GM19455 (cell line): Measurements from ENCODE around the gene EHMT1.

Experiments used
- ATAC-seq: cut with Tn5 transposase; IDR thresholded peaks from one replicate; pipeline ENCODE4 v1.9.1; 2021; ENCODE audit not compliant: unreplicated experiment

EHMT1 gene

GRCh38 chr9:137671196-137671538 lies 52.4 kb downstream of the EHMT1 start:
- ATAC-seq = no peak

DNA sequence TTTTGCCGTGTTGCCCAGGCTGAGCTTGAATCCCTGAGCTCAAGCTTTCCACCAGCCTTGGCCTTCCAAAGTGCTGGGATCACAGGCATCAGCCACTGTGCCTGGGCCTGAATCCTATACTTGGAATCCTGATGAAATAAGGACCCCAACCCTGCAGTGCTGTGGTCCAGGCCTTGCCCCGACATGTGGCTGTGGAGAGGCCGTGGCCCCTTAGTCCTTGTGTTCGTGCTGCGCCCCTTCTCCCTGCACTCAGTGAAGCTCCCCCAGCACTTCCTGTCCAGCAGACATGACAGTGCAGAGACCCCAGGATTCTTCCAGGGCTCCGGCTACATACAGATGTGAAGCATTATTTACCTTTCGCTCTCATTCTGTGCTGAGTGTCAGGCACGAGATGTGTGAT lies 52.9 kb downstream of the EHMT1 start:
- ATAC-seq = no peak

DNA sequence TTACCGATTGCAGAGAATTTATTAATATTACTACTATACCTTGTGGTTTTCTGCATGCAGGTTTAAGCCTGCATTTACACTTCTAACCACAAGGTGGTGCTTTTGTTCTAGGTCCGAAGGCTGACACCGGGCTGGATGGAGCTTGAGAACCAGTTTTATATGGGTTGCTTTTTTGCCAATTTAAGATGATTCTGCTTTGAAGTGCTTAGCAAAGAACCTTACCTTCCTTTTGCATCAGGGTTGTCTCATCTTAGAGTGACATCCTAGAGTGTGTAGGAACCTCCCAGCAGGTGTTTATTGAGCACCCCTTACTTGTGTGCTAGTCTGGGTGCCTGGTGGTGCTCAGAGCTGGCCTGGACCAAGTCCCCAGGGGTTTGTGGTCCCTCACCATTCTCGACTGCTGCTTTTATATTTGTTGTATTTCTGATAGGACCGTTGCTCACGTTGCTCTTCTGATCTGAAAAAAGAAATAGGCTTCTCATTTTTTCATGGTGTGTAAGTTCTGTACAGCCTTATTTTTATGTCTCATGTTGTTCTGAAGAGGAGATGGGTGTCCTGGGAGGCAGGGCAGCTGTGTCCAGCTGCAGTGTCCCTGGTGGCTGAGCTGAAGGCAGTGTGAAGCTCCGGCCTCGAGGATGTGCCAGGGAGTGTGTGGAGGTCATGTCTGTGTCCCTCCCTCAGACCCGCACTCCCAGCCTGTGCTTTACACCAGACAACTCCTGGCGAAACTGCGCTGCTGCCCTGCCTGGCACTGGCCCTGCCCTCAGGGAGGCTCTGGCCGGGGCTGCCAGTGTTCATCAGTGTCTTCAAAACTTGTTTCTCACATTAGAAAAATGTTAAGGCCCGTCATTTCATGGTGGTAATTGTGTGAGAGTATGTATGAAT lies 54.3 kb downstream of the EHMT1 start:
- ATAC-seq = peak; percentile 58

- ATAC-seq = no peak
Measured at GRCh38 chr9:137673886-137674285, 55.1 kb downstream of the EHMT1 start.

GRCh38 chr9:137674307-137674975 lies 55.6 kb downstream of the EHMT1 start:
- ATAC-seq = no peak

- no peak for ATAC-seq
Measured at GRCh38 chr9:137674976-137675320, 56.1 kb downstream of the EHMT1 start.

DNA sequence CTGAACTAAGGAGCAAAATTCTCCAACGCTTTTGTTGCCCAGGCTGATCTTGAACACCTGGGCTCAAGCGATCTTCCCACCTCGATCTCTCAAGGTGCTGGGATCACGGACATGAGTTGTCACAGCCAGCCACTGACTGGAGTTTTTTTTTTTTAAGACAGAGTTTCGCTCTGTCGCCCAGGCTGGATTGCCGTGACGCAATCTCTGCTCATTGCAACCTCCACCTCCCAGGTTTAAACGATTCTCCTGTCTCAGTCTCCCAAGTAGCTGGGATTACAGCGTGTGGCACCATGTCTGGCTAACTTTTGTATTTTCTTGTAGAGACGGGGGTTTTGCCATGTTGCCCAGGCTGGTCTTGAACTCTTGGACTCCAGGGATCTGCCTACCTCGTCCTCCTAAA lies 58.2 kb downstream of the EHMT1 start:
- ATAC-seq = no peak

DNA sequence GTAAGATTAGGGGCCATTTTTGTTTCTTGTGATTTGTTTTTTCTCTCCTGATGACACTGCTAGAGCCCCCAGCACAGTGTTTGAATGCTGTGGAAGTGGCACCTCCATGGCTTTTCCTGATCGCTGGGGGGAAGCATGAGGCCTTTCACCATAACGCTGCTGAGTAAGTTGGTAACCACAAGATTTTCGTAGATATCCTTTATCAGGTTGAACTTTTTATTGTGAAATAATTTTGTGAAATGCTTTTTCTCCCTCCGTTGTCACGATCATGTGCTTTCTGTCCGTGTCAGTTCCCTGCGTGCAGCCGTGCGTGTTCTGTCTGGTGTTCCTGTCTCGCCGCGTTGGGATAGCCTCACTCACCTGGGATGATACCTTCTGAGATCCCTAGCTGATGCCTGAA lies 59.4 kb downstream of the EHMT1 start:
- no peak for ATAC-seq

GRCh38 chr9:137679249-137679648 lies 60.4 kb downstream of the EHMT1 start:
- no peak for ATAC-seq

- ATAC-seq = no peak
Measured at GRCh38 chr9:137679695-137680305, 61.0 kb downstream of the EHMT1 start.

DNA sequence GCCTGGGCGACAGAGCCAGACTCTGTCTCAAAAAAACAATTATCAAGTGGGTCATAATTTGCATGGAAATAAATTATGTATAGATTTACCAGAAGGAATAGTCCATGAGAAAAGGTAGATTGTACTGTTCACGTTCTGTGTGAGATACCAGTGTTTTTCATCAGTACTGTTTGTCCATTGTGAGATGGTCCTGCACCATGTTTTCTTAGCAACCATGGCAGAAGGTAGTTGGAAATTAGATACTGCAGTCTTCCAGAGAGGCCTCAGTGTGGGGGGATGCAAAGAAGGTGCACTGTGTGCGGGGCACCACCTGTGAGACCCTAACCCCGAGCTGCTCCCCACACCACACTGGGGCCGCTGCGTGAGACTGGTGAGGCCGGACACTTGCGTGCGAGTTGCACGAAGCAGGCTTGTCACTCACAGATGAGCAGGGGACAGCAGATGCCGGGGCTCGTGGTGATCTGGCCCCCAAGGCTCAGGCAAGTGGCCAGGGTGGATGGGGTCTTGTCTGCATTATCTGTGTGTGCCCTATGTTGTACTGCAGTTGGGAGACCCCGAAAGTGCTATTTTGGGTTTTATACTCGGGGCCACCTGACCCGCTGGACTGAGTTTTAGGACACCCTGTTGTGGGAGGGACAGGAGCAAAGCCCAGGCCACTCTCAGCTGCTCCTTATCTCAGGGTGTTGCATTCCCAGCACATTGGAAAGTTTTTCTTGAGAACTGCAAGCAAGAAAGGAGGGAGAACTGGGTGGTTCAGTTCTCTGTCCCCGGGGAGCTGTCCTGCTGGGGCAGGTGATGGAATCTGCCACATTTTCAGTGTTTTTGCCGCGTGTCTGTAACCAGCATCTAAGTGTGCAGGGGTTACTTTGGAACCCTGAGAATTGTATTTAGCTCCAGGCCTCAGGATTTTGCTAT lies 61.9 kb downstream of the EHMT1 start:
- ATAC-seq = no peak

DNA sequence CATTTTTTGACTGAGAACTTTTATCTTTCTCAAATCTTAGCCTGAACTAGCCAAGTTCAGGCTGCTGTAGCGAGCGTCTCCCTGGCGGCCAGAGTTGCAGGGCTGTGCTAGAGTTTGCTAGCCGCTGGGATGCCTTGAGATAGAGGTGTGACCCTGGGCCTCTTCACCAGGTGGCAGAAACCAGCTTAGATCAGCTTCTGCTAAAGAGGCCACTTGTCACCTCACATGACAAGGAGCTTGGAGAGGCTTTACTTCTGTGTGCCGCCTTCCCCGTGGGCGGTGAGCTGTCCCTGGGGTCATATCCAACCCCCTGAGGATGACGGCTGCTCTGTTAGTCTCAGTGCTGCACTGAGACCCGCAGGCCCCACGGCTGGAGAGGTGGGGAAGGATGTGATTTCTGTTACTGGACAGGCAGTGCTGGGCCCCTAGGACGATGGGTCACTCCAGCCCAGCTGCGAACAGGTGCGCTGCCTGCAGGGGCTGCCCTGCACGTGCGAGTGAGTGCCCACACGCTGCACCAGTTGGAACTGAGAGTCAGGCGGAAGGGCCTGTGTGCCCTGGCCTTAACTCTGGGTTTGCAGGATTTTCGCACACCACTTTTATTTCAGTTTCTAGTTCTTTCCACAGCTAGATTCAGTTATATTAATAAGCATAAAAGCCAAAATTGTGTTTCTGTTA lies 63.8 kb downstream of the EHMT1 start:
- no peak for ATAC-seq

GRCh38 chr9:137683262-137683864 lies 64.6 kb downstream of the EHMT1 start:
- ATAC-seq = no peak

GRCh38 chr9:137685035-137685740 lies 66.4 kb downstream of the EHMT1 start:
- ATAC-seq = no peak

- ATAC-seq = no peak
Measured at GRCh38 chr9:137685741-137686420, 67.1 kb downstream of the EHMT1 start.

DNA sequence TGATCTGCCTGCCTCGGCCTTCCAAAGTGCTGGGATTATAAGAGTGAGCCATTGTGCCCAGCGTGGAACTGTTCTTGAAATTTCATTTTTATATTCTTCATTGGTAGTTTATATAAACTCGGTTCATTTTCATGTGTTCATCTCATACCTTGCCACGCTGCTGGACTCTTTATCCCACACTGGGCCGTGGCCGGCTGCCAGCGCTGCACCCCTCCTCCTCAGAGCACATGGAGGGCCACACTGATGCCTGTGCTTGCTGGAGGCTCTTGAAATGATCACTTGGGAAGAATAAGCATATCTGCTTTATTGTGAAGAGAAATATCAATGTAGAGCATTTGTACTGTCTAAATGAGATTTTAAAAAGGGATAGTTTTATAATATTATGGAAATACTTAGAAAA lies 69.5 kb downstream of the EHMT1 start:
- no peak for ATAC-seq

DNA sequence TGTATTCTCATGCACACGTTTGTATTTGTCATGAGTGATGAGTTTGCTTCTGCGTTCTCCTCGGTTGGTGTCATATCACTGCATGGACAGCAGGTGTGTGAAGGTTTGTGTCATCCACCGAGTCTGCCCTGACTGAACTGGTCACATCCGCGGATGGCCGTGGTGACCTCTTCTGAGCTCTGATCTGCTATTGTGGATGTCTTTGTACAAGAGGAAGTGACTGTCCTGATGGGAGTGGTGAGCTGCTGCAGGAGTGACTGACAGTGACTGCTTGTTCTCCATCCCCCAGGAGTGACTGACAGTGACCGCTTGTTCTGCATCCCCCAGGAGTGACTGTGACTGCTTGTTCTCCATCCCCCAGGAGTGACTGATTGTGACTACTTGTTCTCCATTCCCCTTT lies 69.9 kb downstream of the EHMT1 start:
- ATAC-seq = no peak

GRCh38 chr9:137689745-137690529 lies 71.1 kb downstream of the EHMT1 start:
- no peak for ATAC-seq
